Trophoblast cell (in vitro differentiated cells and primary cell): ENCODE data around the gene DNAI2.
"Not testable (repeated sequence)": the region's sequence is repeated elsewhere in the genome, so short reads cannot be mapped to it uniquely, and the experiment has no call there.

Experiments used
- DNase-seq, 2 donors: peaks; one replicate each; pipeline ENCODE4 v3.0.0-alpha.2; 2016
- H2AFZ ChIP-seq: 2 replicates; pipeline ENCODE4 v1.6.1; 2013; ENCODE audit warnings: low read length, moderate library complexity, mild to moderate bottlenecking; ENCODE audit not compliant: insufficient read depth, poor library complexity
- H2AK5ac ChIP-seq: 2 replicates; pipeline ENCODE4 v1.6.1; 2013; ENCODE audit warnings: mild to moderate bottlenecking, low read length
- H2BK120ac ChIP-seq: 2 replicates; pipeline ENCODE4 v1.6.1; 2013; ENCODE audit warnings: low read length, mild to moderate bottlenecking, moderate library complexity; ENCODE audit not compliant: insufficient read depth, poor library complexity
- H2BK12ac ChIP-seq: 2 replicates; pipeline ENCODE4 v1.6.1; 2013; ENCODE audit warnings: mild to moderate bottlenecking, low read length, moderate library complexity
- H2BK5ac ChIP-seq: 2 replicates; pipeline ENCODE4 v1.6.1; 2013; ENCODE audit warnings: low read length, low read depth, moderate library complexity, mild to moderate bottlenecking; ENCODE audit not compliant: poor library complexity
- H3K14ac ChIP-seq: 2 replicates; pipeline ENCODE4 v1.6.1; 2013; ENCODE audit warnings: mild to moderate bottlenecking, low read length
- H3K18ac ChIP-seq: 2 replicates; pipeline ENCODE4 v1.6.1; 2013; ENCODE audit warnings: mild to moderate bottlenecking, low read length
- H3K23ac ChIP-seq: 2 replicates; pipeline ENCODE4 v1.6.1; 2013; ENCODE audit warnings: low read length
- H3K27ac ChIP-seq: 2 replicates; pipeline ENCODE4 v1.5.1; 2013; ENCODE audit warnings: low read depth, mild to moderate bottlenecking, inconsistent platforms, low read length, moderate library complexity
- H3K27me3 ChIP-seq: 2 replicates; pipeline ENCODE4 v1.6.1; 2013; ENCODE audit warnings: inconsistent platforms, mild to moderate bottlenecking, low read length, moderate library complexity; ENCODE audit not compliant: insufficient read depth
- H3K36me3 ChIP-seq, 2 experiments: 1 replicate in 1 of 2; 2 replicates in 1 of 2; pipeline ENCODE4 v1.6.1; 2013; ENCODE audit warnings: low read length in 2 of 2, mild to moderate bottlenecking in 2 of 2, moderate library complexity in 1 of 2; ENCODE audit not compliant: insufficient read depth in 2 of 2, control insufficient read depth in 1 of 2
- H3K4ac ChIP-seq: 2 replicates; pipeline ENCODE4 v1.6.1; 2013; ENCODE audit warnings: low read depth, mild to moderate bottlenecking, low read length, moderate library complexity
- H3K4me1 ChIP-seq, 2 experiments: 1 replicate in 1 of 2; 2 replicates in 1 of 2; pipeline ENCODE4 v1.6.1; 2013; ENCODE audit warnings: low read length in 2 of 2, mild to moderate bottlenecking in 2 of 2, moderate library complexity in 1 of 2; ENCODE audit not compliant: insufficient read depth in 2 of 2, control insufficient read depth in 1 of 2
- H3K4me2 ChIP-seq: 2 replicates; pipeline ENCODE4 v1.6.1; 2013; ENCODE audit warnings: inconsistent platforms, mild to moderate bottlenecking, low read length, moderate library complexity
- H3K4me3 ChIP-seq: 2 replicates; pipeline ENCODE4 v1.5.1; 2013; ENCODE audit warnings: mild to moderate bottlenecking, low read depth, low read length, inconsistent platforms
- H3K79me1 ChIP-seq: one replicate; pipeline ENCODE4 v1.6.1; 2013; ENCODE audit warnings: low read length
- H3K79me2 ChIP-seq: 2 replicates; pipeline ENCODE4 v1.6.1; 2013; ENCODE audit warnings: low read length, mild to moderate bottlenecking; ENCODE audit not compliant: control insufficient read depth, insufficient read depth, poor library complexity
- H3K9ac ChIP-seq: 2 replicates; pipeline ENCODE4 v1.6.1; 2013; ENCODE audit warnings: mild to moderate bottlenecking, low read length
- H3K9me3 ChIP-seq: 2 replicates; pipeline ENCODE4 v1.6.1; 2013; ENCODE audit warnings: low read depth, mild to moderate bottlenecking, control low read depth, inconsistent platforms, low read length; ENCODE audit not compliant: insufficient read depth
- H4K12ac ChIP-seq: 2 replicates; pipeline ENCODE4 v1.6.1; 2013; ENCODE audit warnings: low read depth, mild to moderate bottlenecking, low read length, moderate library complexity
- H4K8ac ChIP-seq: 2 replicates; pipeline ENCODE4 v1.6.1; 2013; ENCODE audit warnings: low read depth, mild to moderate bottlenecking, low read length, moderate library complexity
- H4K91ac ChIP-seq: one replicate; pipeline ENCODE4 v1.6.1; 2013; ENCODE audit warnings: low read depth, mild to moderate bottlenecking, low read length, moderate library complexity
- WGBS: extraction: QIAGEN DNeasy Blood & Tissue Kit; methylation state at CpG from one replicate; pipeline ENCODE4 v1.1.7; 2013; ENCODE audit warnings: missing lambda C conversion rate; ENCODE audit not compliant: insufficient read length, insufficient coverage; ENCODE audit errors: extremely low coverage; 5-methylcytosine and 5-hydroxymethylcytosine counted together

The DNAI2 gene

GRCh38 chr17:74267054-74267453, 7.0 kb upstream of the DNAI2 start:
- not testable (repeated sequence) for H3K36me3 ChIP-seq, H3K9ac ChIP-seq, H2BK120ac ChIP-seq, DNase-seq, H3K9me3 ChIP-seq, H3K4me3 ChIP-seq, H4K91ac ChIP-seq, H2AK5ac ChIP-seq, H3K27ac ChIP-seq, H4K8ac ChIP-seq, H3K79me2 ChIP-seq, H3K79me1 ChIP-seq, H3K14ac ChIP-seq, H3K27me3 ChIP-seq, H3K18ac ChIP-seq, H3K4me2 ChIP-seq, H2BK12ac ChIP-seq, H3K23ac ChIP-seq, H2BK5ac ChIP-seq, H4K12ac ChIP-seq, H2AFZ ChIP-seq, H3K4me1 ChIP-seq, H3K4ac ChIP-seq
- no CpG with 5 or more reads among the region's 4 CpGs for WGBS

- Histone ChIP-seq H3K9ac (no peak overlapping the region), H3K18ac (no peak overlapping the region), H3K4ac (no peak overlapping the region), H3K4me1 (no peaks in the 10 kb centered on the region), H3K79me1 (no peaks in the 10 kb centered on the region), H2AK5ac (no peak overlapping the region), H4K8ac (no peak overlapping the region), H3K79me2 (no peaks in the 10 kb centered on the region), H4K91ac (no peak overlapping the region), H3K23ac (peak overlapping the region; percentile 68), H3K4me3 (no peak overlapping the region), H3K36me3 (no peaks in the 10 kb centered on the region), H3K14ac (no peak overlapping the region), H3K27me3 (no peaks in the 10 kb centered on the region), H4K12ac (no peak overlapping the region), H2BK12ac (no peak overlapping the region), H3K27ac (no peak overlapping the region), H2BK120ac (no peak overlapping the region), H3K9me3 (no peaks in the 10 kb centered on the region), H3K4me2 (no peak overlapping the region), H2AFZ (no peak overlapping the region), H2BK5ac (no peak overlapping the region)
- WGBS = no CpG with 5 or more reads among the region's 7 CpGs
- DNase-seq = no peak
These were observed 6.5 kb upstream of the DNAI2 start for GRCh38 chr17:74267579-74267978.

GRCh38 chr17:74267987-74268499, 6.0 kb upstream of the DNAI2 start:
- Histone ChIP-seq H3K4me1 (no peaks in the 10 kb centered on the region), H3K27me3 (no peaks in the 10 kb centered on the region), H2AFZ (no peak overlapping the region), H2AK5ac (no peak overlapping the region), H2BK12ac (no peak overlapping the region), H3K4me3 (no peak overlapping the region), H3K4ac (no peak overlapping the region), H4K8ac (no peak overlapping the region), H3K27ac (no peak overlapping the region), H2BK120ac (no peak overlapping the region), H3K23ac (no peak overlapping the region), H2BK5ac (no peak overlapping the region), H4K91ac (no peak overlapping the region), H3K9ac (no peak overlapping the region), H3K18ac (no peak overlapping the region), H3K9me3 (no peaks in the 10 kb centered on the region), H3K36me3 (no peaks in the 10 kb centered on the region), H3K79me2 (no peaks in the 10 kb centered on the region), H3K14ac (no peak overlapping the region), H3K4me2 (no peak overlapping the region), H4K12ac (no peak overlapping the region), H3K79me1 (no peaks in the 10 kb centered on the region)
- no CpG with 5 or more reads among the region's 17 CpGs for WGBS
- DNase-seq = no peak

- Histone ChIP-seq H3K36me3 (no peaks in the 10 kb centered on the region), H3K4me2 (no peak overlapping the region), H3K14ac (no peak overlapping the region), H3K4me1 (no peaks in the 10 kb centered on the region), H2BK12ac (no peak overlapping the region), H3K9ac (no peak overlapping the region), H4K91ac (no peak overlapping the region), H3K79me2 (no peaks in the 10 kb centered on the region), H3K23ac (no peak overlapping the region), H2AFZ (no peak overlapping the region), H4K12ac (no peak overlapping the region), H2AK5ac (no peak overlapping the region), H3K27ac (no peak overlapping the region), H3K4ac (no peak overlapping the region), H2BK5ac (no peak overlapping the region), H3K18ac (no peak overlapping the region), H3K79me1 (no peaks in the 10 kb centered on the region), H3K9me3 (no peaks in the 10 kb centered on the region), H3K27me3 (no peaks in the 10 kb centered on the region), H4K8ac (no peak overlapping the region), H3K4me3 (no peak overlapping the region), H2BK120ac (no peak overlapping the region)
- DNase-seq = no peak
- no CpG with 5 or more reads among the region's 8 CpGs for WGBS
These were observed 5.5 kb upstream of the DNAI2 start for GRCh38 chr17:74268558-74268957.
